Activated naive CD4-positive, alpha-beta T cell treated with anti-CD3 and anti-CD28 coated beads, Interleukin-2, amount 50 U/mL, for 72 hours (primary cell): ENCODE data around the gene HOXC11. TPM values are rescaled to one million over a fixed set of nuclear protein-coding genes. Genes with fewer than 3 reads are reported as not detected.

Experiments
- ATAC-seq, 2 donors: fragments of 150-1000 bp; cut with Tn5 transposase; 2 replicates each; pipeline ENCODE4 v1.10.0; 2021; ENCODE audit warnings: mild to moderate bottlenecking in 2 of 2, moderate library complexity in 2 of 2
- DNase-seq, 2 donors: peaks; one replicate each; pipeline ENCODE4 v3.0.0; 2021 to 2022; ENCODE audit warnings: low spot score in 2 of 2
- H3K27ac Mint-ChIP-seq, 2 donors: one replicate each; pipeline ENCODE4 v1.8.0; 2022; ENCODE audit warnings: mild to moderate bottlenecking in 2 of 2, mixed read lengths in 2 of 2
- H3K36me3 Mint-ChIP-seq, 2 donors: one replicate each; pipeline ENCODE4 v1.8.0; 2022; ENCODE audit warnings: mixed read lengths in 2 of 2
- H3K9me3 Mint-ChIP-seq, 2 donors: one replicate each; pipeline ENCODE4 v1.8.0; 2022; ENCODE audit warnings: mixed read lengths in 2 of 2
- total RNA-seq, 2 donors: library from RNA; stranded (reverse); gene quantifications; one replicate each; pipeline ENCODE4 v1.2.3, GENCODE V29; 2022

HOXC11 gene
- total RNA-seq, 2 donors from 2014 or later, result not detected

- H3K9me3 Mint-ChIP-seq, result no peaks in the 10 kb centered on the region
- DNase-seq, result no peak
- H3K36me3 Mint-ChIP-seq, result peaks cover 5 to 26% of the 10 kb centered on the region in 2 donors
- ATAC-seq, result no peak
- H3K27ac Mint-ChIP-seq, result peak overlapping the region in 1 of 2 donors; percentile 79
These were observed 19.8 kb upstream of the HOXC11 start for GRCh38 chr12:53952871-53953734.

GRCh38 chr12:53953831-53954693 lies 18.9 kb upstream of the HOXC11 start:
- Mint-ChIP-seq H3K9me3 (no peaks in the 10 kb centered on the region), H3K27ac (peak overlapping the region in 1 of 2 donors; percentile 84), H3K36me3 (peaks cover 5 to 26% of the 10 kb centered on the region in 2 donors)
- DNase-seq (no peak), ATAC-seq (no peak)

GRCh38 chr12:53954694-53955035 lies 18.3 kb upstream of the HOXC11 start, which contains the start of gene HOXC12:
HOXC12 (plus strand) TSS chr12:53954903; CDS start chr12:53954930, 27 bp downstream.
- ATAC-seq (no peak), DNase-seq (no peak)
- Mint-ChIP-seq H3K9me3 (no peaks in the 10 kb centered on the region), H3K27ac (peak within 1 kb of the TSS in 1 of 2 donors; percentile 84), H3K36me3 (peaks cover 5 to 27% of the 10 kb centered on the region in 2 donors)

GRCh38 chr12:53955036-53955775 lies 17.7 kb upstream of the HOXC11 start:
- no peaks in the 10 kb centered on the region for H3K9me3 Mint-ChIP-seq
- H3K27ac Mint-ChIP-seq, result peak overlapping the region in 1 of 2 donors; percentile 5
- peaks cover 7 to 32% of the 10 kb centered on the region in 2 donors for H3K36me3 Mint-ChIP-seq
- DNase-seq (no peak), ATAC-seq (no peak)

GRCh38 chr12:53955776-53956250 lies 17.1 kb upstream of the HOXC11 start:
- DNase-seq (no peak), ATAC-seq (no peak)
- H3K9me3 Mint-ChIP-seq, result no peaks in the 10 kb centered on the region
- peaks cover 11 to 36% of the 10 kb centered on the region in 2 donors for H3K36me3 Mint-ChIP-seq
- H3K27ac Mint-ChIP-seq, result peak overlapping the region in 1 of 2 donors; percentile 11

GRCh38 chr12:53956251-53956887 lies 16.6 kb upstream of the HOXC11 start:
- Mint-ChIP-seq H3K27ac (peak overlapping the region in 1 of 2 donors; percentile 11), H3K9me3 (no peaks in the 10 kb centered on the region), H3K36me3 (peaks cover 11 to 33% of the 10 kb centered on the region in 2 donors)
- ATAC-seq (peak in 1 of 2 donors; percentile 37), DNase-seq (no peak)

GRCh38 chr12:53956914-53957536 lies 15.9 kb upstream of the HOXC11 start:
- H3K36me3 Mint-ChIP-seq, result peaks cover 11 to 27% of the 10 kb centered on the region in 2 donors
- H3K27ac Mint-ChIP-seq, result no peak overlapping the region
- ATAC-seq (no peak), DNase-seq (no peak)
- H3K9me3 Mint-ChIP-seq, result no peaks in the 10 kb centered on the region

- peaks cover 11 to 22% of the 10 kb centered on the region in 2 donors for H3K36me3 Mint-ChIP-seq
These were observed 14.8 kb upstream of the HOXC11 start for GRCh38 chr12:53958128-53958527.

GRCh38 chr12:53959314-53959713 lies 13.6 kb upstream of the HOXC11 start:
- peaks cover 6 to 10% of the 10 kb centered on the region in 2 donors for H3K36me3 Mint-ChIP-seq
- ATAC-seq, result no peak
- H3K9me3 Mint-ChIP-seq, result no peaks in the 10 kb centered on the region
- peak overlapping the region in 1 of 2 donors; percentile 67 for H3K27ac Mint-ChIP-seq
- DNase-seq, result no peak

More at GRCh38 chr12:53958128-53958527, 14.8 kb upstream of the HOXC11 start:
- no peak for DNase-seq
- no peak for ATAC-seq
- no peaks in the 10 kb centered on the region for H3K9me3 Mint-ChIP-seq
- no peak overlapping the region for H3K27ac Mint-ChIP-seq

- ATAC-seq, result no peak
- peak overlapping the region in 1 of 2 donors; percentile 90 for H3K27ac Mint-ChIP-seq
- H3K36me3 Mint-ChIP-seq, result peaks cover 6 to 10% of the 10 kb centered on the region in 2 donors
- DNase-seq, result no peak
- H3K9me3 Mint-ChIP-seq, result no peaks in the 10 kb centered on the region
These were observed 12.5 kb upstream of the HOXC11 start for GRCh38 chr12:53960187-53961024.

GRCh38 chr12:53961025-53961761 lies 11.7 kb upstream of the HOXC11 start:
- no peaks in the 10 kb centered on the region for H3K9me3 Mint-ChIP-seq
- ATAC-seq (no peak), DNase-seq (no peak)
- no peak overlapping the region for H3K27ac Mint-ChIP-seq
- H3K36me3 Mint-ChIP-seq, result peaks cover 6 to 10% of the 10 kb centered on the region in 2 donors

GRCh38 chr12:53963005-53963404 lies 9.9 kb upstream of the HOXC11 start:
- no peak for DNase-seq
- no peak for ATAC-seq

GRCh38 chr12:53963434-53964314 lies 9.3 kb upstream of the HOXC11 start:
- peaks cover 6 to 10% of the 10 kb centered on the region in 2 donors for H3K36me3 Mint-ChIP-seq
- DNase-seq (no peak), ATAC-seq (no peak)
- H3K9me3 Mint-ChIP-seq, result no peaks in the 10 kb centered on the region
- no peak overlapping the region for H3K27ac Mint-ChIP-seq

More at GRCh38 chr12:53963005-53963404, 9.9 kb upstream of the HOXC11 start:
- no peak overlapping the region for H3K27ac Mint-ChIP-seq
- H3K9me3 Mint-ChIP-seq, result no peaks in the 10 kb centered on the region
- H3K36me3 Mint-ChIP-seq, result peaks cover 6 to 10% of the 10 kb centered on the region in 2 donors
